ENCODE results near the gene KLRC2. TPM values are rescaled to one million over a fixed set of nuclear protein-coding genes. Genes with fewer than 3 reads are reported as not detected.
"Not testable (repeated sequence)": the region's sequence is repeated elsewhere in the genome, so short reads cannot be mapped to it uniquely, and the experiment has no call there.

Gene KLRC2
- total RNA-seq, 1 donor from 2014 or later: not detected

DNA sequence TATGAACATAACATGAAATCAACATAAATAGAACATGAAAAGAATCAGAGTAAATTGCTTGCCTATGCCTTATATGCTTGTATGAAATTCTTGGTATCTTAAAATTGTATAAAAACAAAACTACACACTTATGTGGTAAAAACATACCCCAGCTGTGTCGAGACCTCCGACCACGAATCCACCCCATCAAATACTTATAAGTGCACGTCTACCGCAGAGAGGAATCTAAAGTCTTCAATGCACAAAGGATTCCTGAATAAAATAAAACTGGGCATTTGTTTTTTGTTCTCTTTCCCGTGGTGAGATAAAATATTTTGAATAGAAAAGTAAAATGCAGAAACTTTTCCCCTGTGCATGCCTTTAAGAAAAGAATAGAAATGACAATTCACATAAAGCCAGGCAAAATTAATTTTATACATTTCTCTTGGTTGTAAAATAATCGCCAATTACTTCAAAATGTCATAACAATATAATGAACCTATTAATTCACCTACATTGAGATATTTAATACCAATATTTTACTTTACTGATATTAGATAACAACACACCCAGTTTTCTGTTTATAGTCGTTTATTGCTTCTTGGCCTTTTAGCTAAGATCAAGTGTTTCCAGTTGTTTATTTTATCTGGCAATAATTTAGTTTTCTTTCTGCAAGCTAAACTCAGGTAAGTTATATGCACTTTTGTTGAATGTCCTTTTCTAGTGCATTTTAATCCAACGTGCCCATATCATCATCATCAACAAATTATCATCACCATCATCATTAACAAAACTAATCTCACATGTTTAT lies 47.0 kb downstream of the KLRC2 start:
- no peak overlapping the region for H3K27ac Mint-ChIP-seq (ENCODE audit: unreplicated experiment)

DNA sequence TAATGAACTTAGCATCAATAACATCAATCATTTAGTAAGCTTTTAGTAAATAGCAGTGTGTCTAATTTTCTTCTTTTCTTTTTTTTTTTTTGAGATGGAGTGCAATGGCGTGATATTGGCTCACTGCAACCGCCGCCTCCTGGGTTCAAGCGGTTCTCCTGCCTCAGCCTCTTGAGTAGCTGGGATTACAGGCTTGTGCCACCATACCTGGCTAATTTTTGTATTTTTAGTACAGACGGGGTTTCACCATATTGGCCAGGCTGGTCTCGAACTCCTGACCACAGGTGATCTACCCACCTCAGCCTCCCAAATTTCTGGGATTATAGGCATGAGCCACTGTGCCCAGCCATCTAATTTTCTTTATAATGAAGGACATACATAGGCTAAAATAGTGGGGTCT lies 48.3 kb downstream of the KLRC2 start:
- not testable (repeated sequence) for H3K27me3 Mint-ChIP-seq (ENCODE audit: low read depth); H3K4me3 Mint-ChIP-seq (ENCODE audit: unreplicated experiment); H3K27ac Mint-ChIP-seq (ENCODE audit: unreplicated experiment); H3K36me3 Mint-ChIP-seq (ENCODE audit: low read depth); DNase-seq (ENCODE audit: low spot score)
- Mint-ChIP-seq H3K9me3 (ENCODE audit: low read depth) (peaks cover 14% of the 10 kb centered on the region), H3K4me1 (ENCODE audit: low read depth) (peaks cover 35% of the 10 kb centered on the region)

More for the DNA sequence above, 47.0 kb downstream of the KLRC2 start:
- H3K27me3 Mint-ChIP-seq (ENCODE audit: low read depth): no peaks in the 10 kb centered on the region
- peaks cover 48% of the 10 kb centered on the region for H3K4me1 Mint-ChIP-seq (ENCODE audit: low read depth)
- TF ChIP-seq, protein P1, sequence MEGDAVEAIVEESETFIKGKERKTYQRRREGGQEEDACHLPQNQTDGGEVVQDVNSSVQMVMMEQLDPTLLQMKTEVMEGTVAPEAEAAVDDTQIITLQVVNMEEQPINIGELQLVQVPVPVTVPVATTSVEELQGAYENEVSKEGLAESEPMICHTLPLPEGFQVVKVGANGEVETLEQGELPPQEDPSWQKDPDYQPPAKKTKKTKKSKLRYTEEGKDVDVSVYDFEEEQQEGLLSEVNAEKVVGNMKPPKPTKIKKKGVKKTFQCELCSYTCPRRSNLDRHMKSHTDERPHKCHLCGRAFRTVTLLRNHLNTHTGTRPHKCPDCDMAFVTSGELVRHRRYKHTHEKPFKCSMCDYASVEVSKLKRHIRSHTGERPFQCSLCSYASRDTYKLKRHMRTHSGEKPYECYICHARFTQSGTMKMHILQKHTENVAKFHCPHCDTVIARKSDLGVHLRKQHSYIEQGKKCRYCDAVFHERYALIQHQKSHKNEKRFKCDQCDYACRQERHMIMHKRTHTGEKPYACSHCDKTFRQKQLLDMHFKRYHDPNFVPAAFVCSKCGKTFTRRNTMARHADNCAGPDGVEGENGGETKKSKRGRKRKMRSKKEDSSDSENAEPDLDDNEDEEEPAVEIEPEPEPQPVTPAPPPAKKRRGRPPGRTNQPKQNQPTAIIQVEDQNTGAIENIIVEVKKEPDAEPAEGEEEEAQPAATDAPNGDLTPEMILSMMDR (IDR thresholded peaks at IDR 0.05): no peak
- H3K36me3 Mint-ChIP-seq (ENCODE audit: low read depth): no peaks in the 10 kb centered on the region
- no peak for DNase-seq (ENCODE audit: low spot score)
- no peak overlapping the region for H3K4me3 Mint-ChIP-seq (ENCODE audit: unreplicated experiment)
- peaks cover 10% of the 10 kb centered on the region for H3K9me3 Mint-ChIP-seq (ENCODE audit: low read depth)

DNA sequence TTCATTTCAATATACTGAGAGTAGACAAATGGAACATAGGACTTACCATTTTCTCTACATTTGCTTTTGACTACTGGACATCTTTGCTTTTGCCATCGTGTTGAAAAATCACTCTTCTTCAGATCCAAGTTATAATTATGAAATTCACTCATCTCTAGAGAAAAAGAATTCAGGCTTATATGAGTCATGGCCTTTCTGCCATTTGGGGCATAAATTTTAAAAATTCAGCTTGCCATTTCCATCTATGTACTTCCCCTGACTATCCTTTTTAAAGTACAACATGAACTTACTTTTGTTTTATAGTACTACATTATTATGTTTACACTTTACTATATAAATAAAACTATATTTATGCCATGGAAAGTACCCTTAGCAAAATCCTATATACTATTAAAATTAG lies 49.0 kb downstream of the KLRC2 start:
- Mint-ChIP-seq H3K4me1 (ENCODE audit: low read depth) (peaks cover 29% of the 10 kb centered on the region), H3K9me3 (ENCODE audit: low read depth) (peaks cover 14% of the 10 kb centered on the region), H3K36me3 (ENCODE audit: low read depth) (peaks cover 1% of the 10 kb centered on the region), H3K4me3 (ENCODE audit: unreplicated experiment) (no peak overlapping the region), H3K27me3 (ENCODE audit: low read depth) (no peaks in the 10 kb centered on the region), H3K27ac (ENCODE audit: unreplicated experiment) (no peak overlapping the region)
- TF ChIP-seq, protein P1 (IDR thresholded peaks at IDR 0.05): no peak
- DNase-seq (ENCODE audit: low spot score): no peak

DNA sequence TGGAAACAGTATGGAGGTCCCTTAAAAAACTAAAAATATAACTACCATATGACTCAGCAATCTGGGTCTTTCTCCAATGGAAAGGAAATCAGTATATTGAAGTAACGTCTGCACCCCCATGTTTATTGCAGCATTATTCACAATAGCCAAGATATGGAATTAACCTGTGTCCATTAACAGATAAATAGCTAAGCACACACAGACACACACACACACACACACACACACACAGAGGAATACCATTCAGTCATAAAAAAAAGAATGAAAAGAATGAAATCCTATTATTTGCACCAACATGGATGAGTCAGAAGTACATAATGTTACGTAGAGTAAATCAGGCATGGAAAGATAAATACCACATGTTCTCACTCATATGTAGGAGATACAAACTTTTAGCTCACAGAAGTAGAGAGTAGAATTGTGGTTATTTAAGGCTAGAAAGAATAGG lies 50.6 kb downstream of the KLRC2 start:
- peaks cover 1% of the 10 kb centered on the region for H3K36me3 Mint-ChIP-seq (ENCODE audit: low read depth)
- TF ChIP-seq, protein P1 (IDR thresholded peaks at IDR 0.05): no peak
- no peaks in the 10 kb centered on the region for H3K27me3 Mint-ChIP-seq (ENCODE audit: low read depth)
- H3K4me3 Mint-ChIP-seq (ENCODE audit: unreplicated experiment): no peak overlapping the region
- H3K27ac Mint-ChIP-seq (ENCODE audit: unreplicated experiment): peak overlapping the region; percentile 88
- no peak for DNase-seq (ENCODE audit: low spot score)
- H3K9me3 Mint-ChIP-seq (ENCODE audit: low read depth): peaks cover 14% of the 10 kb centered on the region
- peaks cover 26% of the 10 kb centered on the region for H3K4me1 Mint-ChIP-seq (ENCODE audit: low read depth)

DNA sequence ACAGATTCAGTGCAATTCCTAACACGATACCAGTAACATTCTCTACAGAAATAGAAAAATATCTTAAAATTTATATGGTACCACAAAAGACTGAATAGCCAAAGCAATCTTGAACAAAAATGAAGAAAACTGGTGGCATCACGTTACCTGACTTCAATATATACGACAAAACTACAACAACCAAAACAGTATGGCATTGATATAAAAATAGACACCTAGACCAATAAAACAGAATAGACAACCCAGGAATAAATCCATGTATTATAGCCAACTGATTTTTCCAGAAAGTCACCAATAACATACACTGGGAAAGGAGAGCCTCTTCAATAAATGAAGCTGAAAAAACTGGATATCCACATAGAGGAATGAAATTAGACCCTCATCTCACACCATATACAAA lies 51.6 kb downstream of the KLRC2 start:
- TF ChIP-seq, protein P1 (IDR thresholded peaks at IDR 0.05): no peak
- Mint-ChIP-seq H3K4me1 (ENCODE audit: low read depth) (peaks cover 24% of the 10 kb centered on the region), H3K27ac (ENCODE audit: unreplicated experiment) (peak overlapping the region; percentile 18), H3K9me3 (ENCODE audit: low read depth) (peaks cover 14% of the 10 kb centered on the region), H3K36me3 (ENCODE audit: low read depth) (peaks cover 1% of the 10 kb centered on the region), H3K4me3 (ENCODE audit: unreplicated experiment) (no peak overlapping the region), H3K27me3 (ENCODE audit: low read depth) (no peaks in the 10 kb centered on the region)
- no peak for DNase-seq (ENCODE audit: low spot score)
